ENCODE measurements around the gene SPEG. TPM values are rescaled to one million over a fixed set of nuclear protein-coding genes. Genes with fewer than 3 reads are reported as not detected.

The SPEG gene
- total and polyA plus RNA-seq, 2 donors (not counting 3 experiments of a cell fraction or from before 2014, with no cell fraction given), result 0.84 to 3.5 TPM

DNA sequence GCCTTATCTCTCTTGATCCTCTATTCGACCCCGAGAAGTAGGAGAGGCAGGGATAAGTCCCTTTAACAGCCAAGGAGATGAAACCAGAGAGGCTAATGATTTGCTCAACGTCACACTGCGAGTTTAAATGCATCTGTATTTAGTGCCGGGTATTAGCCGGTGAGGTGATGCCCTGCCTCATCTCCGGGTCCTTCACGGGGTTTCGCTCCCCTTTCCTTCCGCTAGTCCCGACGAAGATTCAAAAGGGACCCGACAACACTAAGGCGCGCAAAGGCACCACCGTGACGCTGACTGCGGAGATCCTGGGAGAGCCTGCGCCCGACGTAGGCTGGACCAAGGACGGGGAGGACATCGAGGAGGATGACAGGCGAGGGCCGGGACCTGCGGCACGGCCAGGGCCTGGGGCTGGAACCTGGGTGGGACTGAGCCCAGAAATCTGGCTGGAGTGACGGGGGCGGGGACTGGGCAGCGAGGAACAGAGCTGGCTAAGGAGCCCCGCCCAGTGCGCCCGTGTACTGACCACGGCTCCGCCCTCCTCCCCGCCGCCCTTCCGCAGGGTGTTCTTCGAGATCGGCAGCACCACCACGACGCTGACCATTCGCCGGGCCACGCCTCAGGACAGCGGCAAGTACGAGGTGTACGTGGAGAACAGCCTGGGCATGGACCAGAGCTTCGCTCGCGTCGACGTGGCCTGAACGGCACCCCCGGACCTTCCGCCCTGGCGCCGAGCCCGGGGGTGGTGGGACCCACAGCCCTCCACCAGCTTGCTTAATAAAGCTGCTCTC lies 63.0 kb downstream of the SPEG start:
- H4K20me1 ChIP-seq (replicated peaks; ENCODE audit: control insufficient read depth, extremely low read depth, insufficient read depth, low read length), result no peaks in the 10 kb centered on the region
- peaks cover 0 to 1% of the 10 kb centered on the region in 2 experiments for H3K36me3 ChIP-seq (ENCODE audit: control insufficient read depth in 2 of 2, extremely low read depth in 1 of 2, insufficient read depth in 2 of 2, low read length in 2 of 2)
- ChIA-PET POLR2A (interaction anchor here (0.8 to 2.6 kb wide), 6 partner anchors 10 to 110 kb away, joined by 3 to 20 read pairs (median 4); partner anchors contain the start of gene DNPEP), CTCF (interaction anchor here (0.6 to 19.9 kb wide), 11 partner anchors 11 to 343 kb away, joined by 3 to 731 read pairs (median 6); partner anchors contain the start of genes CHPF, DNPEP, STK11IP and TMEM198)
- H3K9ac ChIP-seq (replicated peaks; ENCODE audit: extremely low read depth, insufficient read depth, low read length), result peak overlapping the region; percentile 11
- H3K4me2 ChIP-seq (ENCODE audit: insufficient read depth, low read length), result peak overlapping the region; percentile 48
- H3K27ac ChIP-seq (ENCODE audit: insufficient read depth, low read depth, low read length), result no peak overlapping the region
- H3K79me2 ChIP-seq (ENCODE audit: control insufficient read depth, insufficient read depth, low read length), result no peaks in the 10 kb centered on the region
- dilution Hi-C loops (cut with MboI; ENCODE audit: extremely low pct_ligation_motif_present, low sequenced_read_pairs) (no loop called here), intact Hi-C loops (cut with micrococcal nuclease) (loop anchor here (1.0 kb wide), 6 partner anchors 12 to 109 kb away; partner anchors contain the start of gene CHPF)
- peaks cover 12% of the 10 kb centered on the region for H3K4me1 ChIP-seq (ENCODE audit: control insufficient read depth, extremely low read depth, insufficient read depth, low read length)
- DNase-seq (ENCODE audit: low read depth, low spot score) (peak; percentile 78), FAIRE-seq (peak; percentile 93)
- BruUV-seq (replicated peaks), result no TSS peak
- peak overlapping the region; percentile 46 to 76 (median 72) for H3K4me3 ChIP-seq (replicated peaks in 1 of 3; ENCODE audit: insufficient read depth in 1 of 3, low read depth in 1 of 3, low read length in 3 of 3)
- no peaks in the 10 kb centered on the region for H3K9me1 ChIP-seq (replicated peaks; ENCODE audit: control insufficient read depth, extremely low read depth, insufficient read depth, low read length)
- peak overlapping the region; percentile 79 for H2AFZ ChIP-seq (ENCODE audit: low read depth, low read length)
- H3K9me3 ChIP-seq (replicated peaks; ENCODE audit: control insufficient read depth, insufficient read depth, low read length), result no peaks in the 10 kb centered on the region
- peak; percentile 9 for TF ChIP-seq EZH2 (IDR thresholded peaks at IDR 0.05; ENCODE audit: borderline replicate concordance, low read depth, low read length, severe bottlenecking)
- TF ChIP-seq, protein P1, sequence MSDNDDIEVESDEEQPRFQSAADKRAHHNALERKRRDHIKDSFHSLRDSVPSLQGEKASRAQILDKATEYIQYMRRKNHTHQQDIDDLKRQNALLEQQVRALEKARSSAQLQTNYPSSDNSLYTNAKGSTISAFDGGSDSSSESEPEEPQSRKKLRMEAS (IDR thresholded peaks at IDR 0.05; ENCODE audit: insufficient read depth, insufficient read length), result no peak
- TF ChIP-seq MYC (IDR thresholded peaks at IDR 0.05; ENCODE audit: low read depth, low read length), result no peak
- TF ChIP-seq POLR2AphosphoS5 (IDR thresholded peaks at IDR 0.05; ENCODE audit: insufficient read depth, low read depth, low read length), result peak; percentile 48
- TF ChIP-seq FOS (IDR thresholded peaks at IDR 0.05; ENCODE audit: borderline replicate concordance, insufficient read depth, low read length), result no peak
- no peak for TF ChIP-seq JUN (IDR thresholded peaks at IDR 0.05; ENCODE audit: borderline replicate concordance, insufficient read depth, insufficient read length, low read depth)
- TF ChIP-seq GATA2 (IDR thresholded peaks at IDR 0.05; ENCODE audit: insufficient read depth, insufficient read length, low read depth, low read length), result no peak
- TF ChIP-seq CTCF (IDR thresholded peaks at IDR 0.05; ENCODE audit: extremely low read depth in 1 of 2, insufficient read depth in 1 of 2, low read depth in 1 of 2, low read length in 2 of 2), result no peak
- TF ChIP-seq POLR2A (IDR thresholded peaks at IDR 0.05; ENCODE audit: low read depth, low read length), result peak; percentile 32
- H3K27me3 ChIP-seq (ENCODE audit: control insufficient read depth in 2 of 2, insufficient read depth in 2 of 2, low read length in 2 of 2), result peaks cover 32 to 36% of the 10 kb centered on the region in 2 experiments
